Measurements from ENCODE around the gene SVOP.

DNA sequence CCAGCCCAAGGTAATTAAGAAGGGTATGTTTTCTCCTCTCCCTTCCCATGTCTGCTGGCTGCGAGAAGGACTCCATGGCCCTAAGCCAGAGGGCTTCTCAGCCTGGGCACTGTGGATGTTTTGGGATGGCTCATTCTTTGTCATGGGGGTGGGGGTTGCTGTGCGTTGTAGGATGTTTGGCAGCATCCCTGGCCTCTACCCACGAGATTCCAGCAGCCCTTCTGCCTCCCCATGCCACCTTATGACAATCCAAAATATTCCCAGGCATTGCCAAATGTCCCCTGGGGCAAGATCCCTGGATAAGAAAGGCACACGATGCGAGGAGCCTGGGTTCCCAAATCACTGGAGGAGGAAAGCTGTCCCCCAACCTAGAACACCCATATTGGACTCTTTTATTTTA, 104.5 kb downstream of the SVOP start:
- no peak for TF ChIP-seq GABPA (IDR thresholded peaks at IDR 0.05; ENCODE audit: borderline replicate concordance, insufficient read depth, low read length)
- TF ChIP-seq EGR1 (IDR thresholded peaks at IDR 0.05; ENCODE audit: borderline replicate concordance, low read depth, low read length): no peak
- no peak for TF ChIP-seq RAD21 (IDR thresholded peaks at IDR 0.05 in 1 of 2, conservative IDR thresholded peaks at IDR 0.05 in 1 of 2; ENCODE audit: low read depth in 2 of 2, low read length in 2 of 2)
- TF ChIP-seq POLR2A (IDR thresholded peaks at IDR 0.05; ENCODE audit: control extremely low read depth in 1 of 2, low read depth in 2 of 2, low read length in 2 of 2): no peak
- TF ChIP-seq, protein P1, sequence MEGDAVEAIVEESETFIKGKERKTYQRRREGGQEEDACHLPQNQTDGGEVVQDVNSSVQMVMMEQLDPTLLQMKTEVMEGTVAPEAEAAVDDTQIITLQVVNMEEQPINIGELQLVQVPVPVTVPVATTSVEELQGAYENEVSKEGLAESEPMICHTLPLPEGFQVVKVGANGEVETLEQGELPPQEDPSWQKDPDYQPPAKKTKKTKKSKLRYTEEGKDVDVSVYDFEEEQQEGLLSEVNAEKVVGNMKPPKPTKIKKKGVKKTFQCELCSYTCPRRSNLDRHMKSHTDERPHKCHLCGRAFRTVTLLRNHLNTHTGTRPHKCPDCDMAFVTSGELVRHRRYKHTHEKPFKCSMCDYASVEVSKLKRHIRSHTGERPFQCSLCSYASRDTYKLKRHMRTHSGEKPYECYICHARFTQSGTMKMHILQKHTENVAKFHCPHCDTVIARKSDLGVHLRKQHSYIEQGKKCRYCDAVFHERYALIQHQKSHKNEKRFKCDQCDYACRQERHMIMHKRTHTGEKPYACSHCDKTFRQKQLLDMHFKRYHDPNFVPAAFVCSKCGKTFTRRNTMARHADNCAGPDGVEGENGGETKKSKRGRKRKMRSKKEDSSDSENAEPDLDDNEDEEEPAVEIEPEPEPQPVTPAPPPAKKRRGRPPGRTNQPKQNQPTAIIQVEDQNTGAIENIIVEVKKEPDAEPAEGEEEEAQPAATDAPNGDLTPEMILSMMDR (IDR thresholded peaks at IDR 0.05; ENCODE audit: control extremely low read depth in 1 of 3, insufficient read depth in 1 of 3, low read depth in 1 of 3, low read length in 3 of 3): no peak
- TF ChIP-seq, protein P2, sequence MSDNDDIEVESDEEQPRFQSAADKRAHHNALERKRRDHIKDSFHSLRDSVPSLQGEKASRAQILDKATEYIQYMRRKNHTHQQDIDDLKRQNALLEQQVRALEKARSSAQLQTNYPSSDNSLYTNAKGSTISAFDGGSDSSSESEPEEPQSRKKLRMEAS (IDR thresholded peaks at IDR 0.05): no peak
- TF ChIP-seq, protein P3, sequence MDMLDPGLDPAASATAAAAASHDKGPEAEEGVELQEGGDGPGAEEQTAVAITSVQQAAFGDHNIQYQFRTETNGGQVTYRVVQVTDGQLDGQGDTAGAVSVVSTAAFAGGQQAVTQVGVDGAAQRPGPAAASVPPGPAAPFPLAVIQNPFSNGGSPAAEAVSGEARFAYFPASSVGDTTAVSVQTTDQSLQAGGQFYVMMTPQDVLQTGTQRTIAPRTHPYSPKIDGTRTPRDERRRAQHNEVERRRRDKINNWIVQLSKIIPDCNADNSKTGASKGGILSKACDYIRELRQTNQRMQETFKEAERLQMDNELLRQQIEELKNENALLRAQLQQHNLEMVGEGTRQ (IDR thresholded peaks at IDR 0.05; ENCODE audit: low read length): no peak
- no peak for TF ChIP-seq SP2 (IDR thresholded peaks at IDR 0.05; ENCODE audit: low read length)
